HepG2 (cell line): ENCODE results near the gene MBLAC1. TPM values are rescaled to one million over a fixed set of nuclear protein-coding genes. Genes with fewer than 3 reads are reported as not detected.

Source experiments
- ETS1 ChIP-seq: sonication (generic); formaldehyde crosslinking; IDR thresholded peaks from 2 replicates; pipeline ENCODE4 v1.4.0; 2020; ENCODE audit warnings: missing genetic modification reagents
- GTF2F1 ChIP-seq: fragments of 150-350 bp; IDR thresholded peaks from 2 replicates; pipeline ENCODE4 v1.6.1; 2014; ENCODE audit warnings: low read length
- IKZF1 ChIP-seq: fragments of 450-650 bp; IDR thresholded peaks from 2 replicates; pipeline ENCODE4 v1.7.1; 2016
- JARID2 ChIP-seq: sonication (generic); formaldehyde crosslinking; IDR thresholded peaks from 2 replicates; pipeline ENCODE4 v1.8.1; 2023; ENCODE audit warnings: missing genetic modification reagents, inconsistent platforms; ENCODE audit not compliant: insufficient replicate concordance
- KLF13 ChIP-seq: sonication (generic); formaldehyde crosslinking; IDR thresholded peaks from 2 replicates; pipeline ENCODE4 v1.4.0; 2020; ENCODE audit warnings: mild to moderate bottlenecking, missing genetic modification reagents
- MAF1 ChIP-seq: sonication (generic); formaldehyde crosslinking; IDR thresholded peaks from 2 replicates; pipeline ENCODE4 v1.5.0; 2020; ENCODE audit warnings: missing genetic modification reagents, borderline replicate concordance
- NCOA5 ChIP-seq: sonication (generic); formaldehyde crosslinking; IDR thresholded peaks from 2 replicates; pipeline ENCODE4 v1.4.0; 2020; ENCODE audit warnings: missing genetic modification reagents
- PCBP2 ChIP-seq: fragments of 200-400 bp; formaldehyde crosslinking; optimal IDR thresholded peaks from 2 replicates; pipeline ENCODE3; 2018; ENCODE audit warnings: low read length, low read depth; ENCODE audit not compliant: poor library complexity, severe bottlenecking
- PHF20 ChIP-seq: sonication (generic); formaldehyde crosslinking; IDR thresholded peaks from 2 replicates; pipeline ENCODE4 v1.5.0; 2020; ENCODE audit warnings: mild to moderate bottlenecking, missing genetic modification reagents
- SNAPC4 ChIP-seq: sonication (generic); formaldehyde crosslinking; IDR thresholded peaks from 2 replicates; pipeline ENCODE4 v1.4.0; 2020; ENCODE audit warnings: mild to moderate bottlenecking, missing genetic modification reagents
- TBX2 ChIP-seq: sonication (generic); formaldehyde crosslinking; IDR thresholded peaks from 2 replicates; pipeline ENCODE4 v1.5.0; 2020; ENCODE audit warnings: missing genetic modification reagents, mild to moderate bottlenecking, borderline replicate concordance
- TCF7 ChIP-seq: sonication (generic); IDR thresholded peaks from 2 replicates; pipeline ENCODE4 v1.6.1; 2016; ENCODE audit warnings: antibody characterized with exemption, low read depth
- TFAP4 ChIP-seq: sonication (generic); IDR thresholded peaks from 2 replicates; pipeline ENCODE4 v1.6.1; 2016; ENCODE audit warnings: low read depth, borderline replicate concordance
- ZNF326 ChIP-seq: sonication (generic); formaldehyde crosslinking; IDR thresholded peaks from 2 replicates; pipeline ENCODE4 v1.4.0; 2020; ENCODE audit warnings: missing genetic modification reagents, borderline replicate concordance
- ZNF564 ChIP-seq: sonication (generic); formaldehyde crosslinking; IDR thresholded peaks from 2 replicates; pipeline ENCODE4 v1.8.1; 2023; ENCODE audit warnings: mild to moderate bottlenecking, missing genetic modification reagents
- ZNF605 ChIP-seq: sonication (generic); formaldehyde crosslinking; IDR thresholded peaks from 2 replicates; pipeline ENCODE4 v1.8.0; 2022; ENCODE audit warnings: mild to moderate bottlenecking, missing genetic modification reagents
- ZNF629 ChIP-seq: sonication (generic); formaldehyde crosslinking; conservative IDR thresholded peaks from 2 replicates; pipeline ENCODE4 v1.5.0; 2020; ENCODE audit warnings: missing genetic modification reagents
- ZNF747 ChIP-seq: sonication (generic); formaldehyde crosslinking; IDR thresholded peaks from 2 replicates; pipeline ENCODE4 v1.8.1; 2023; ENCODE audit warnings: missing genetic modification reagents, mild to moderate bottlenecking, borderline replicate concordance
- ZNF891 ChIP-seq: sonication (generic); formaldehyde crosslinking; IDR thresholded peaks from 2 replicates; pipeline ENCODE4 v1.5.0; 2020; ENCODE audit warnings: mild to moderate bottlenecking, missing genetic modification reagents
- polyA plus RNA-seq, 8 experiments: library from polyadenylated mRNA; depleted of rRNA in 3 of 8; stranded (reverse) in 7 of 8; unstranded in 1 of 8; fragments of >200 nt; fragmentation: Illumina TruSeq in 4 of 8; extraction: Trizol in 4 of 8; gene quantifications; 2 replicates each; pipeline versions ENCODE4 v1.2.1 to v1.2.3, GENCODE V29; 2011 to 2016; ENCODE audit warnings: low read depth in 4 of 8, missing spikeins in 1 of 8, mixed read lengths in 1 of 8; ENCODE audit not compliant: insufficient read depth in 1 of 8
- total RNA-seq, 5 experiments: library from RNA; depleted of rRNA; stranded (reverse); fragments of >200 nt; fragmentation: Illumina TruSeq; extraction: Trizol; gene quantifications; 2 replicates each; pipeline ENCODE4 v1.2.3, GENCODE V29; 2016; ENCODE audit warnings: low read depth in 1 of 5
- TF ChIP-seq, protein P1 (sequence below): sonication (generic); formaldehyde crosslinking; IDR thresholded peaks from 2 replicates; pipeline ENCODE4 v1.9.0; 2021; ENCODE audit warnings: missing genetic modification reagents, borderline replicate concordance

MBLAC1 gene
- total and polyA plus RNA-seq, 2 of the 13 experiments (the other 11 are each of a cell fraction or from before 2014, with no cell fraction given) = 0.79 to 2.1 TPM

GRCh38 chr7:100101016-100101862, 25.5 kb upstream of the MBLAC1 start, which contains the start of the genes AP4M1 and MCM7 (continued):
- TF ChIP-seq, protein P1, sequence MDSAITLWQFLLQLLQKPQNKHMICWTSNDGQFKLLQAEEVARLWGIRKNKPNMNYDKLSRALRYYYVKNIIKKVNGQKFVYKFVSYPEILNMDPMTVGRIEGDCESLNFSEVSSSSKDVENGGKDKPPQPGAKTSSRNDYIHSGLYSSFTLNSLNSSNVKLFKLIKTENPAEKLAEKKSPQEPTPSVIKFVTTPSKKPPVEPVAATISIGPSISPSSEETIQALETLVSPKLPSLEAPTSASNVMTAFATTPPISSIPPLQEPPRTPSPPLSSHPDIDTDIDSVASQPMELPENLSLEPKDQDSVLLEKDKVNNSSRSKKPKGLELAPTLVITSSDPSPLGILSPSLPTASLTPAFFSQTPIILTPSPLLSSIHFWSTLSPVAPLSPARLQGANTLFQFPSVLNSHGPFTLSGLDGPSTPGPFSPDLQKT (CRISPR knock-in tag) = no peak
- no peak for TF ChIP-seq ZNF747 (CRISPR knock-in tag)
- TF ChIP-seq SNAPC4 (CRISPR knock-in tag) = no peak
- TF ChIP-seq MAF1 (CRISPR knock-in tag) = no peak
- no peak for TF ChIP-seq ZNF326
- TF ChIP-seq JARID2 (CRISPR knock-in tag) = no peak
- peak; percentile 12; the same call in 1 of the 2 replicates for TF ChIP-seq TFAP4
- no peak for TF ChIP-seq PCBP2
- TF ChIP-seq ZNF605 (CRISPR knock-in tag) = peak; percentile 23; the same call in 1 of the 2 replicates
- TF ChIP-seq KLF13 (CRISPR knock-in tag) = 0 out of 2 replicates have a peak, but pooled peaks have one; percentile 35
- TF ChIP-seq IKZF1 = no peak
- TF ChIP-seq GTF2F1 = 0 out of 2 replicates have a peak, but pooled peaks have one; percentile 22
- no peak; the same call in 1 of the 2 replicates for TF ChIP-seq ZNF891 (CRISPR knock-in tag)
- peak; percentile 16 for TF ChIP-seq ZNF629 (CRISPR knock-in tag)
- no peak for TF ChIP-seq TCF7
- no peak for TF ChIP-seq NCOA5 (CRISPR knock-in tag)
- peak; percentile 23; the same call in 1 of the 2 replicates for TF ChIP-seq PHF20 (CRISPR knock-in tag)
- TF ChIP-seq TBX2 = no peak; the same call in 1 of the 2 replicates
- TF ChIP-seq ZNF564 (CRISPR knock-in tag) = peak; percentile 51; the same call in 1 of the 2 replicates
- no peak for TF ChIP-seq ETS1 (CRISPR knock-in tag)
